ENCODE data around the gene PNMA6E.

DNA sequence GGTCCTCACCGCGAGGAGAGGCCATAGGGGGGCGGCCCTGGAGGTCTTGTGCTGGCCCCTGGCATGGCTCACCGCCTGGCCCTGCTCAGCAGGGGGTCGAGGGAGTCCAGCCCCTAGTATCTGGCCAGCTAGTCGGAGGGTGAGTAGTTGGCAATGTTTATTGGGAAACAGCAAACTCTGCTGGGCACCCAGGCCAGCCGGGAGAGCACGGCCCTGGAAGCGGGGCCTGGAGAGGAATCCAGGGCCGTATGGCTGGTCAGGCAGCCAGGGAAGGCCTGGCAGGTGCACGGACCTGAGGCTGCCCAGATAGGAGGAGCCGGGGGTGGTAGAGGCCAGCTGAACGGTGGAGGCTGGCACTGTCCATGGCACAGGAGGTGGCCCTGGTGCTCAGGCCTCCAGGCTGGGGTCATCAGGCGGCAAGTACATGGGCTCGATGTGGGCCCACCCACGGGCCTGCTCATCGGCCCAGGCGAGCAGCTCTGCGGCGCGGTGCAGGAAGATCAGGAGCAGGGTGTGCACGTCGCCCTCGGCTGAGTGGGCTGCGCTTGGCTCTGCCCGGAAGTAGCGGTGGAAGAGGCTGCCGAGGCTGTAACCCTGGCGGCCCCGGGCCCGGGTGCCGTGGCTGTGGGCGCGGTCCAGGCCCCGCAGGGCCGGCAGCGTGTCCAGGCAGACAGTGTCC, 43.3 kb upstream of the PNMA6E start:
- no peak for TF ChIP-seq POLR2AphosphoS5 (IDR thresholded peaks at IDR 0.05; ENCODE audit: borderline replicate concordance, low read depth, low read length)
- TF ChIP-seq EZH2 (IDR thresholded peaks at IDR 0.05), result no peak

All from SK-N-MC (cell line).